Stimulated activated CD8-positive, alpha-beta memory T cell treated with anti-CD3 and anti-CD28 coated beads, Interleukin-4, amount 100 ng/mL, for 1 hour (primary cell): Measurements from ENCODE around the gene SLC35F1.
"Not testable (repeated sequence)": the region's sequence is repeated elsewhere in the genome, so short reads cannot be mapped to it uniquely, and the experiment has no call there.

Experiments
- DNase-seq, 2 donors: peaks; one replicate each; pipeline ENCODE4 v3.0.0-alpha.2; 2020; ENCODE audit warnings: low read depth in 2 of 2, low spot score in 1 of 2

The SLC35F1 gene

GRCh38 chr6:117989086-117989485, 82.0 kb downstream of the SLC35F1 start:
- no peak for DNase-seq

GRCh38 chr6:117990151-117990550, 83.1 kb downstream of the SLC35F1 start:
- no peak for DNase-seq

GRCh38 chr6:117992856-117993255, 85.8 kb downstream of the SLC35F1 start:
- no peak for DNase-seq

- no peak for DNase-seq
These were observed 105.9 kb downstream of the SLC35F1 start for GRCh38 chr6:118012944-118013343.

GRCh38 chr6:118016532-118016931, 109.5 kb downstream of the SLC35F1 start:
- DNase-seq: no peak

- DNase-seq: no peak
These were observed 110.3 kb downstream of the SLC35F1 start for GRCh38 chr6:118017301-118017848.

GRCh38 chr6:118023771-118024170, 116.7 kb downstream of the SLC35F1 start:
- no peak for DNase-seq

GRCh38 chr6:118029967-118030366, 122.9 kb downstream of the SLC35F1 start:
- no peak for DNase-seq

- DNase-seq: not testable (repeated sequence)
These were observed 130.4 kb downstream of the SLC35F1 start for GRCh38 chr6:118037479-118037878.

GRCh38 chr6:118042855-118043254, 135.8 kb downstream of the SLC35F1 start:
- DNase-seq: no peak

- DNase-seq: no peak
These were observed 137.2 kb downstream of the SLC35F1 start for GRCh38 chr6:118044275-118044674.

- no peak for DNase-seq
These were observed 147.0 kb downstream of the SLC35F1 start for GRCh38 chr6:118054082-118054481.

GRCh38 chr6:118061666-118062065, 154.6 kb downstream of the SLC35F1 start:
- DNase-seq: no peak

GRCh38 chr6:118080547-118080946, 173.5 kb downstream of the SLC35F1 start:
- no peak for DNase-seq

GRCh38 chr6:118083711-118084110, 176.6 kb downstream of the SLC35F1 start:
- no peak for DNase-seq

- DNase-seq: no peak
These were observed 178.6 kb downstream of the SLC35F1 start for GRCh38 chr6:118085665-118086064.

- no peak for DNase-seq
These were observed 179.1 kb downstream of the SLC35F1 start for GRCh38 chr6:118086159-118086558.

- DNase-seq: no peak
These were observed 185.0 kb downstream of the SLC35F1 start for GRCh38 chr6:118092086-118092485.

GRCh38 chr6:118097576-118097975, 190.5 kb downstream of the SLC35F1 start:
- DNase-seq: no peak

GRCh38 chr6:118100717-118101116, 193.7 kb downstream of the SLC35F1 start:
- no peak for DNase-seq

GRCh38 chr6:118101220-118101619, 194.2 kb downstream of the SLC35F1 start:
- DNase-seq: no peak

- no peak for DNase-seq
These were observed 194.8 kb downstream of the SLC35F1 start for GRCh38 chr6:118101831-118102345.

GRCh38 chr6:118102401-118102800, 195.3 kb downstream of the SLC35F1 start:
- no peak for DNase-seq
